HG03565 (cell line): ENCODE results near the gene LOXHD1.

Experiments used
- ATAC-seq: cut with Tn5 transposase; IDR thresholded peaks from one replicate; pipeline ENCODE4 v1.9.1; 2021; ENCODE audit warnings: mild to moderate bottlenecking, moderate library complexity; ENCODE audit not compliant: unreplicated experiment

Gene LOXHD1

DNA sequence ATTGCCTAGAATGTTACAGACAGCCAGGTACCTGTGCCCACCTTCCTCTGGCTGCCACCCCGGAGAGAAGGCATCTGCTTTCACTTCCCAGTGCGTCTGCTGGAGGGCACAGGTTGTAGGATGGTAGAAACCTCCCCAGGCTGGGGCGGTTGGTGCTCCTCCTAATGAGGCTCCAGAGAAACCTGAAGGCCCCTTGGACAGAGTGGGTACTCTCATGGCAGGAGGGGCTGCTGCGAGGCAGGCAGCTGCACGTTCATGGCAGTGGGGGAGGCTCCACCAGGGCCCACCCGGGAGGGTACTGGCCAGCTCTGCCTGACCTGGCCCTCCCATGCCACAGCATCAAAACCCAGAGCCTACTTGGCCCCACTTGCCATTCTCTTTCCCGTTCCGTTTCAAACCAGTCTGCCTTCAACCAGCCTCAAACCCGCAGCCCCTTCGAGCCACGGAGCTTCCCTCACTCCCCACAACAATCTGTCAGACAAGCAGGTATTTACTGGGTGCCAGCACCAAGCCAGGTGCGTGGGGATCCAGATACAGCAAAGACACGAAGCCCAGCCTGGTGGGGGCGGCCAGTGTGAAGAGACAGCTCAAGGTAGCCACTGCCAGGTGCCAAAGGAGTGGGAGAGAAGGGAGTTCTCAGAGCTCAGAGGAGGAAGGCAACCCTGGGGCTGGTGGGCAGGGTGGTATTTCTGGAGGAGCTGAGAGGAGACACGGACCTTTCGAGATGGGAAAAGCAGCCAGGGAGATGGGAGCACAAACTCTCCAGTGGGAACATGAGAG, 229.6 kb downstream of the LOXHD1 start:
- ATAC-seq, result no peak
